Forelimb muscle (tissue), 1 donor: ENCODE measurements around the gene SPATA13. TPM values are rescaled to one million over a fixed set of nuclear protein-coding genes. Genes with fewer than 3 reads are reported as not detected.

Source experiments
- DNase-seq: peaks from one replicate; pipeline ENCODE4 v3.0.0-alpha.2; 2013; ENCODE audit warnings: low read depth
- polyA plus RNA-seq: library from polyadenylated mRNA; unstranded; fragments of 120-200 nt; gene quantifications from one replicate; pipeline ENCODE4 v1.2.1, GENCODE V29; 2013; ENCODE audit not compliant: insufficient read length

Gene SPATA13
- polyA plus RNA-seq, 1 donor: 3.4 TPM

- DNase-seq: no peak
These were observed 63.1 kb downstream of the SPATA13 start for GRCh38 chr13:24223341-24224231.

- no peak for DNase-seq
These were observed 63.7 kb downstream of the SPATA13 start for GRCh38 chr13:24224232-24224680.

GRCh38 chr13:24225062-24225461 is 64.5 kb downstream of the SPATA13 start:
- DNase-seq: no peak

- DNase-seq: no peak
These were observed 65.4 kb downstream of the SPATA13 start for GRCh38 chr13:24225930-24226329.

- no peak for DNase-seq
These were observed 66.2 kb downstream of the SPATA13 start for GRCh38 chr13:24226762-24227161.

GRCh38 chr13:24228852-24229458 is 68.4 kb downstream of the SPATA13 start:
- DNase-seq: peak; percentile 35

- no peak for DNase-seq
These were observed 70.0 kb downstream of the SPATA13 start for GRCh38 chr13:24230428-24231072.

GRCh38 chr13:24231377-24231776 is 70.9 kb downstream of the SPATA13 start:
- DNase-seq: no peak

GRCh38 chr13:24232037-24232436 is 71.5 kb downstream of the SPATA13 start:
- no peak for DNase-seq

- DNase-seq: no peak
These were observed 72.0 kb downstream of the SPATA13 start for GRCh38 chr13:24232474-24232873.

- peak; percentile 31 for DNase-seq
These were observed 72.9 kb downstream of the SPATA13 start for GRCh38 chr13:24233351-24233901.

GRCh38 chr13:24234200-24234915 is 73.8 kb downstream of the SPATA13 start:
- DNase-seq: no peak

- no peak for DNase-seq
These were observed 76.8 kb downstream of the SPATA13 start for GRCh38 chr13:24237356-24237755.

GRCh38 chr13:24241336-24241735 is 80.8 kb downstream of the SPATA13 start:
- no peak for DNase-seq

GRCh38 chr13:24242100-24242499 is 81.6 kb downstream of the SPATA13 start:
- DNase-seq: no peak

GRCh38 chr13:24243302-24243701 is 82.8 kb downstream of the SPATA13 start:
- DNase-seq: no peak

- no peak for DNase-seq
These were observed 84.3 kb downstream of the SPATA13 start for GRCh38 chr13:24244802-24245201.

GRCh38 chr13:24247016-24247415 is 86.5 kb downstream of the SPATA13 start:
- no peak for DNase-seq

- no peak for DNase-seq
These were observed 89.1 kb downstream of the SPATA13 start for GRCh38 chr13:24249624-24250023.

GRCh38 chr13:24250376-24251057 is 90.0 kb downstream of the SPATA13 start:
- no peak for DNase-seq

- no peak for DNase-seq
These were observed 91.0 kb downstream of the SPATA13 start for GRCh38 chr13:24251525-24251924.
